Measurements from ENCODE around the gene COL5A2. TPM values are rescaled to one million over a fixed set of nuclear protein-coding genes. Genes with fewer than 3 reads are reported as not detected.

Gene COL5A2
- total and polyA plus RNA-seq, 10 of the 15 experiments (the other 5 are each of a cell fraction or from before 2014, with no cell fraction given), result 0.04 to 0.85 (median 0.39) TPM

GRCh38 chr2:189016311-189016861 lies 163.2 kb downstream of the COL5A2 start:
- ChIA-PET RAD21 (ENCODE audit: unreplicated experiment) (no interaction called here), CTCF (interaction anchor here (1.6 kb wide), 1 partner anchor 33 kb away, joined by 4 read pairs; no protein-coding TSS in a partner anchor), POLR2A (no interaction called here), SMC1A (ENCODE audit: uncharacterized antibody, unreplicated experiment) (no interaction called here)
- TF ChIP-seq MTA2 (IDR thresholded peaks at IDR 0.05; ENCODE audit: low read depth), result no peak
- ATAC-seq (no peak), FAIRE-seq (no peak), DNase-seq (ENCODE audit: low read depth, low spot score) (no peak)
- Histone ChIP-seq H3K4me3 (no peak overlapping the region), H3K9me3 (replicated peaks; ENCODE audit: control insufficient read depth, insufficient read depth, low read length) (no peaks in the 10 kb centered on the region), H3K4me1 (ENCODE audit: control insufficient read depth, insufficient read depth, low read length) (no peaks in the 10 kb centered on the region), H3K27me3 (replicated peaks in 1 of 2; ENCODE audit: control insufficient read depth in 2 of 2, insufficient read depth in 2 of 2, low read length in 1 of 2) (no peaks in the 10 kb centered on the region), H3K79me2 (ENCODE audit: control insufficient read depth, insufficient read depth, low read length) (no peaks in the 10 kb centered on the region), H3K9ac (ENCODE audit: control insufficient read depth, insufficient read depth, low read length) (no peak overlapping the region), H3K4me2 (ENCODE audit: control insufficient read depth, insufficient read depth) (no peak overlapping the region), H2AFZ (ENCODE audit: control insufficient read depth, low read depth, low read length) (no peak overlapping the region), H4K20me1 (ENCODE audit: control insufficient read depth, insufficient read depth) (no peaks in the 10 kb centered on the region), H3K36me3 (ENCODE audit: control insufficient read depth in 2 of 2, insufficient read depth in 2 of 2, low read length in 1 of 2) (no peaks in the 10 kb centered on the region), H3K27ac (ENCODE audit: control insufficient read depth, insufficient read depth) (no peak overlapping the region)
- intact Hi-C loops (cut with micrococcal nuclease; ENCODE audit: unreplicated experiment), result no loop called here
- no TSS peak for BruUV-seq (replicated peaks)
- in situ Hi-C loops (cut with MboI), result no loop called here

GRCh38 chr2:189015359-189015758 lies 164.2 kb downstream of the COL5A2 start:
- no peaks in the 10 kb centered on the region for H4K20me1 ChIP-seq (ENCODE audit: control insufficient read depth, insufficient read depth)
- FAIRE-seq (no peak), ATAC-seq (no peak), DNase-seq (ENCODE audit: low read depth, low spot score) (no peak)
- no peaks in the 10 kb centered on the region for H3K36me3 ChIP-seq (ENCODE audit: control insufficient read depth in 2 of 2, insufficient read depth in 2 of 2, low read length in 1 of 2)
- RAD21 ChIA-PET (ENCODE audit: unreplicated experiment), result no interaction called here
- POLR2A ChIA-PET, result no interaction called here
- WGBS (ENCODE audit: insufficient coverage, insufficient replicate concordance, low lambda C conversion rate, missing lambda C conversion rate), result 0% methylated on average over 1 of the region's 1 CpG
- H3K4me2 ChIP-seq (ENCODE audit: control insufficient read depth, insufficient read depth), result no peak overlapping the region
- no peaks in the 10 kb centered on the region for H3K79me2 ChIP-seq (ENCODE audit: control insufficient read depth, insufficient read depth, low read length)
- H3K27me3 ChIP-seq (replicated peaks in 1 of 2; ENCODE audit: control insufficient read depth in 2 of 2, insufficient read depth in 2 of 2, low read length in 1 of 2), result no peaks in the 10 kb centered on the region
- H3K4me1 ChIP-seq (ENCODE audit: control insufficient read depth, insufficient read depth, low read length), result no peaks in the 10 kb centered on the region
- intact Hi-C loops (cut with micrococcal nuclease; ENCODE audit: unreplicated experiment), result no loop called here
- H3K9ac ChIP-seq (ENCODE audit: control insufficient read depth, insufficient read depth, low read length), result no peak overlapping the region
- H3K9me3 ChIP-seq (replicated peaks; ENCODE audit: control insufficient read depth, insufficient read depth, low read length), result no peaks in the 10 kb centered on the region
- no TSS peak for BruUV-seq (replicated peaks)
- in situ Hi-C loops (cut with MboI), result no loop called here
- SMC1A ChIA-PET (ENCODE audit: uncharacterized antibody, unreplicated experiment), result no interaction called here
- CTCF ChIA-PET, result interaction anchor here (1.6 kb wide), 1 partner anchor 32 kb away, joined by 4 read pairs; no protein-coding TSS in a partner anchor
- no peak overlapping the region for H2AFZ ChIP-seq (ENCODE audit: control insufficient read depth, low read depth, low read length)
- H3K27ac ChIP-seq (ENCODE audit: control insufficient read depth, insufficient read depth), result no peak overlapping the region
- no peak overlapping the region for H3K4me3 ChIP-seq
- TF ChIP-seq YY1 (IDR thresholded peaks at IDR 0.05; ENCODE audit: low read depth, low read length) (no peak), CHD1 (IDR thresholded peaks at IDR 0.05; ENCODE audit: low read depth, low read length) (no peak), NFIC (IDR thresholded peaks at IDR 0.05; ENCODE audit: low read depth, low read length) (no peak), EGR1 (IDR thresholded peaks at IDR 0.05; ENCODE audit: borderline replicate concordance in 1 of 2, low read depth in 2 of 2, low read length in 2 of 2) (no peak), CBFB (IDR thresholded peaks at IDR 0.05; ENCODE audit: low read depth) (no peak), MYC (IDR thresholded peaks at IDR 0.05; ENCODE audit: insufficient read depth, insufficient read length, insufficient replicate concordance, low read length, severe bottlenecking) (no peak), E2F4 (IDR thresholded peaks at IDR 0.05; ENCODE audit: low read depth, low read length) (no peak), HDGF (IDR thresholded peaks at IDR 0.05) (no peak), RUNX3 (IDR thresholded peaks at IDR 0.05; ENCODE audit: low read length) (no peak), POLR2AphosphoS2 (IDR thresholded peaks at IDR 0.05; ENCODE audit: low read depth, low read length) (no peak), IRF5 (IDR thresholded peaks at IDR 0.05; ENCODE audit: borderline replicate concordance) (no peak), CHD4 (IDR thresholded peaks at IDR 0.05) (no peak), RELB (IDR thresholded peaks at IDR 0.05; ENCODE audit: low read depth) (no peak), NFXL1 (IDR thresholded peaks at IDR 0.05; ENCODE audit: borderline replicate concordance) (no peak)

All from GM12878 (cell line).